AG10803 (cell line): ENCODE results near the gene SULF2.

Experiments
- DNase-seq: peaks from one replicate; pipeline ENCODE4 v3.0.0; 2010; ENCODE audit warnings: low read depth
- H3K4me3 ChIP-seq: 2 replicates; pipeline ENCODE4 v1.5.1; 2011; ENCODE audit warnings: mild to moderate bottlenecking, low read length, control low read depth
- CTCF ChIP-seq: conservative IDR thresholded peaks from 2 replicates; pipeline ENCODE4 v1.5.1; 2011; ENCODE audit warnings: mild to moderate bottlenecking, low read length, control low read depth, inconsistent platforms

The SULF2 gene

GRCh38 chr20:47655635-47656034 is 129.6 kb downstream of the SULF2 start:
- DNase-seq, result no peak
- H3K4me3 ChIP-seq, result no peak overlapping the region
- TF ChIP-seq CTCF, result no peak

DNA sequence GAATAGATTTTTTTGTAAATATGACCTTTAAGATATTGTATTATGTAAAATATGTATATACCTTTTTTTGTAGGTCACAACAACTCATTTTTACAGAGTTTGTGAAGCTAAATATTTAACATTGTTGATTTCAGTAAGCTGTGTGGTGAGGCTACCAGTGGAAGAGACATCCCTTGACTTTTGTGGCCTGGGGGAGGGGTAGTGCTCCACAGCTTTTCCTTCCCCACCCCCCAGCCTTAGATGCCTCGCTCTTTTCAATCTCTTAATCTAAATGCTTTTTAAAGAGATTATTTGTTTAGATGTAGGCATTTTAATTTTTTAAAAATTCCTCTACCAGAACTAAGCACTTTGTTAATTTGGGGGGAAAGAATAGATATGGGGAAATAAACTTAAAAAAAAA is 130.9 kb downstream of the SULF2 start:
- no peak for DNase-seq
- no peak for TF ChIP-seq CTCF
- H3K4me3 ChIP-seq, result no peak overlapping the region

DNA sequence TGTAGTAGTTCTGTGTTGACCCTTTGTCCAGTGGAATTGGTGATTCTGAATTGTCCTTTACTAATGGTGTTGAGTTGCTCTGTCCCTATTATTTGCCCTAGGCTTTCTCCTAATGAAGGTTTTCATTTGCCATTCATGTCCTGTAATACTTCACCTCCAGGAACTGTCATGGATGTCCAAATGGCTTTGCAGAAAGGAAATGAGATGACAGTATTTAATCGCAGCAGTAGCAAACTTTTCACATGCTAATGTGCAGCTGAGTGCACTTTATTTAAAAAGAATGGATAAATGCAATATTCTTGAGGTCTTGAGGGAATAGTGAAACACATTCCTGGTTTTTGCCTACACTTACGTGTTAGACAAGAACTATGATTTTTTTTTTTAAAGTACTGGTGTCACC is 131.4 kb downstream of the SULF2 start:
- no peak for TF ChIP-seq CTCF
- H3K4me3 ChIP-seq, result no peak overlapping the region
- DNase-seq, result no peak

GRCh38 chr20:47652794-47653193 is 132.5 kb downstream of the SULF2 start:
- H3K4me3 ChIP-seq, result no peak overlapping the region
- no peak for DNase-seq
- TF ChIP-seq CTCF, result no peak

- no peak overlapping the region for H3K4me3 ChIP-seq
- DNase-seq, result no peak
- no peak for TF ChIP-seq CTCF
These were observed 133.0 kb downstream of the SULF2 start for GRCh38 chr20:47652301-47652700.

- TF ChIP-seq CTCF, result no peak
These were observed 136.3 kb downstream of the SULF2 start for GRCh38 chr20:47648943-47649342.

DNA sequence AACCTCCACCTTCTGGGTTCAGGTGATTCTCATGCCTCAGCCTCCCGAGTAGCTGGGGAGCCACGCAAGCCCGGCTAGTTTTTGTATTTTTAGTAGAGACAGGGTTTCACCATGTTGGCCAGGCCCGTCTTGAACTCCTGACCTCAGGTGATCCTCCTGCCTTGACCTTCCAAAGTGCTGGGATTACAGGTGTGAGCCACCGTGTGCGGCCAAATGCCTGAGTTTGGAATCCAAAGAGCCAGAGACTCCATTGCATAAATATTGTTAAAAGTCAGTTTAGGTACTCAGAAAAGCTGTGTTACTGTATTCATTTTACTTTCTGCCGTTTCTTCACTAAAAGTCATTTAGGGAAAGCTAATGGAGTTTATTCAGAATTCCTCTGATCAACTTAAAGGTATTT is 137.3 kb downstream of the SULF2 start:
- no peak for TF ChIP-seq CTCF
- no peak overlapping the region for H3K4me3 ChIP-seq
- DNase-seq, result no peak

More at GRCh38 chr20:47648943-47649342, 136.3 kb downstream of the SULF2 start:
- no peak for DNase-seq
- no peak overlapping the region for H3K4me3 ChIP-seq
